Fibroblast of mammary gland (primary cell): Measurements from ENCODE around the gene GABRR2.

Source experiments
- DNase-seq: peaks from one replicate; pipeline ENCODE4 v3.0.0-alpha.2; 2010; ENCODE audit warnings: low read depth
- H3K4me3 ChIP-seq: 2 replicates; pipeline ENCODE4 v1.5.1; 2011; ENCODE audit warnings: low read depth, mild to moderate bottlenecking, low read length, moderate library complexity; ENCODE audit not compliant: control insufficient read depth
- CTCF ChIP-seq: conservative IDR thresholded peaks from 2 replicates; pipeline ENCODE4 v1.5.1; 2011; ENCODE audit warnings: low read depth, low read length, inconsistent platforms; ENCODE audit not compliant: control insufficient read depth, insufficient read depth

The GABRR2 gene

DNA sequence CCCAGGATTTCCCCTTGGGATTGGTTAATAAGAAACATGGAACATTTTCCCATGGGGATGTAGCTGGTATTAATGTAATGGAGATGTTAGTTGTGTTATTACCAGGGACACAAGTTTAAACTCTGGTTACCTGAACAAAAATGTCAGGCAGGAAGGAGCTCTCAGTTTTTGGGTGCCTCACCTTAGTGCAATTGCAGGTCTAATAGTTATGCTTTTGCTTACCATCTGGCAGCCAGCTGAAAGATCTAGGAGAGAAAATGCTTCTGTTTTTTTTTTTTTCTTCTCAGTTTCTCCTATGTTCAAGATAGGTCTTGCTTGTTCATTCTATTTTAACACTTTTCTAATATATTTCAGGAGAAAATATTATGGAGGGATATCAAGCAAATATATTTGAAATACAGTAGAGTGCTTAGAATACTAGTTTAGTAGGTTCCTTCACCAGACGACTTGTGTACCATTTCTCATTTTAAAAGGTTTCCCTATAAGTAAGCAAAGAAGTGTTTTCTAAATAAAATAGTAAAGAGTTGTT, 41.6 kb upstream of the GABRR2 start:
- DNase-seq: no peak
- TF ChIP-seq CTCF: no peak
- H3K4me3 ChIP-seq: no peak overlapping the region

DNA sequence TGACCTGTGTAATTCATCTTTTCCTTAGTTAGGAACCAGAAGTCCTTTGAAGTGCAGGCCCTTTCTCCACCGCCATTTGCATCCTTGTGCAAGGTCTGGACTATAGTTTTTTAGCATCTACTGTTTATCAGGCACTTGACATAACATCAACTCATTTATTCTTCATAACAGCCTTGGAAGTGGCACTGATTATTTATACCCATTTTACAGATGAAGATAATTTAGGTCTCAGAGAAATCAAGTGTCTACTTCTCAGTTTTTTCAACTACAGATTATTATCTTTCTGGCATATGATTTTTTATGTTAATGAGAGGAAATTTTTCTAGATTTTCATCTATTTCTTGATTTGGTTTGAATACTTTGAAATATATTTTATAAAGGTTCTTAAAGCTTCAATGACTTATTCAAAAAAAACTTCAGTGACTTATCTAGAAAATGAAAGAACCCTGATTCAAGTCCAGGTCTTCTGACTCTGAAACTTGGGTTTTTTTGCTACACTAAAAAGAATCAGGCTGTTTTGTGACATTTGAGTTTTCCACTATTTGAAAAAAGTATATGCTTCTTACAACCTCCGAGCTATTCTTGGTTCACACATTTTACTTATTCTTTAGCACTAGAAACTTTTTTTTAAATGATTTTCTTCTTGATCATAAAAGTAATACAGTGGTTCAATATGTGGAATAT, 40.6 kb upstream of the GABRR2 start:
- H3K4me3 ChIP-seq: no peak overlapping the region
- no peak for TF ChIP-seq CTCF
- no peak for DNase-seq

GRCh38 chr6:89353702-89354392, 38.7 kb upstream of the GABRR2 start:
- TF ChIP-seq CTCF: no peak
- no peak overlapping the region for H3K4me3 ChIP-seq
- no peak for DNase-seq

- no peak for TF ChIP-seq CTCF
- peak overlapping the region; percentile 77 for H3K4me3 ChIP-seq
- no peak for DNase-seq
These were observed 38.0 kb upstream of the GABRR2 start for GRCh38 chr6:89353118-89353556.

DNA sequence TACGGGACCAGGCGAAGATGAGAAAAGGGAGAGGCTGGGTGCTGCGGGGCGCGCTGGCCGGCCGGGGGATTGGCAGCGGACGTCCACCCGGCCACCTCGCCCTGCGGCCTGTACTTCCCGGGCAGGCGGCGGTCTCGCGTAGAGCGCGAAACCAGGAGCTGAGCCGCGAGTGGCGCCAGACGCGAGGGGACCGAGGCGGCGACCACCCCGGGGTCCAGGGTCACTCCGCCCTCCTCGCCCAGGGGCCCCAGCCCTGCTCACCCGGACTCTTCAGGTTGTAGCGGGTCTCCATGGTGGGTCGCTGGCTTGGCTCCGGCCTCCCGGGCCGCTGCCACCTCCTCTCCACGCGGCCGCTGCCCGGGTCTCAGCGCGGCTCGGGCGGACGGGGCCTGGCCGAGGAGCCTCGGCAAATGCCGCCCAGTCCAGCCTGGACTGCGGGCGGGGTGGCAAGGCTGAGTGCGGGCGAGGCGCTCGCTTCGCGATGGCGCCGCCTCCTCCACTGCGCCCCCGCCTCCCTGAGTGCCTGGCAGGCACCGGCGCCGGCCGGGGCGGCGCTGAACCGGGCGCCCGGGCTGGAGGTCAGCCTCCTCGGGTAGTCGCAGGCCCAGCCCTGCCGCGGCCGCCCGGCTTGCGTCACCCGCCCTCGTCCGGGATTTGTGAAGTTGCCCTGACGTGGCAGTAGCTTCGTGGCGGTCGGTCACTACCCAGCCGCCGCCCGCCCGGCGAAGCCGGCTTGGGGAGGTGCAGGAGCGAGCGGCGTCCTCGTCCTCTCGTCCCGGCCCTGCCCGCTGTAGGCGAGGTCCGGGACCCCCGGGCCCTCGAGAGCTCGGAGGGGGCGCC, 37.4 kb upstream of the GABRR2 start, which contains the start of gene UBE2J1:
UBE2J1 (minus strand) TSS at position 445 of the 840 bp plus-strand sequence; CDS start at position 292, 153 bp downstream.
- H3K4me3 ChIP-seq: peak within 1 kb of the TSS; percentile 77
- DNase-seq: peak; percentile 92
- no peak for TF ChIP-seq CTCF

DNA sequence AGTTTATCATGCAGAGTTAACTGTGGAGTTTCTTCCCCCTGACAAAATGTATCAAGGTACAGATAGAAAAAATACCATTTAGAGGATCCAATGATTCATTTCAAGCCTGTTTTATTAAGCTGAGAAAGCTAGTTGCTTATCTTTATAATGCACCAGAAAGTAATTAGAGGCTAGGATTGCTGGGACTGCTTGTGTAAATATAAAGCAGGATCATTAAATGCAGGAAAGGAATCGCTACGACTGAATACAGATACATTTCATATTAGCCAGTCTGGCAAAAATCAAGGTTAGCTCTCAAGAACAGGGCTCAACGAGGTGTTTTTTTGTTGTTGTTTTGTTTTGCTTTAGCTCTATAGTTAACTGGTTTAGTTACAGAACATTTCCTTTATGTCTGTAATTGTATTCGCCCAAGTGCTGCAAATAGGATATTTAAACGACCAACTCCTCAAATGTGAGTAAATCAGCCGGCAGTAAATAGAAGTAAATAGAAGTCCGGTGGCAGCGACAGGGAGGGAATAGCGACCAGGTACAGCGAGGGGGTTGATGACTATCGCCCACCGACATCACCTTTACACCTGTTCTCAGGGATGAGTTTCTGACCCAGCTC, 36.7 kb upstream of the GABRR2 start:
- no peak for DNase-seq
- no peak for TF ChIP-seq CTCF
- peak overlapping the region; percentile 77 for H3K4me3 ChIP-seq
